ENCODE data around the gene CMTM7. TPM values are rescaled to one million over a fixed set of nuclear protein-coding genes. Genes with fewer than 3 reads are reported as not detected.

The CMTM7 gene
- total and polyA plus RNA-seq, 2 of the 13 experiments (the other 11 are each of a cell fraction or from before 2014, with no cell fraction given): 20.9 to 21.4 TPM

DNA sequence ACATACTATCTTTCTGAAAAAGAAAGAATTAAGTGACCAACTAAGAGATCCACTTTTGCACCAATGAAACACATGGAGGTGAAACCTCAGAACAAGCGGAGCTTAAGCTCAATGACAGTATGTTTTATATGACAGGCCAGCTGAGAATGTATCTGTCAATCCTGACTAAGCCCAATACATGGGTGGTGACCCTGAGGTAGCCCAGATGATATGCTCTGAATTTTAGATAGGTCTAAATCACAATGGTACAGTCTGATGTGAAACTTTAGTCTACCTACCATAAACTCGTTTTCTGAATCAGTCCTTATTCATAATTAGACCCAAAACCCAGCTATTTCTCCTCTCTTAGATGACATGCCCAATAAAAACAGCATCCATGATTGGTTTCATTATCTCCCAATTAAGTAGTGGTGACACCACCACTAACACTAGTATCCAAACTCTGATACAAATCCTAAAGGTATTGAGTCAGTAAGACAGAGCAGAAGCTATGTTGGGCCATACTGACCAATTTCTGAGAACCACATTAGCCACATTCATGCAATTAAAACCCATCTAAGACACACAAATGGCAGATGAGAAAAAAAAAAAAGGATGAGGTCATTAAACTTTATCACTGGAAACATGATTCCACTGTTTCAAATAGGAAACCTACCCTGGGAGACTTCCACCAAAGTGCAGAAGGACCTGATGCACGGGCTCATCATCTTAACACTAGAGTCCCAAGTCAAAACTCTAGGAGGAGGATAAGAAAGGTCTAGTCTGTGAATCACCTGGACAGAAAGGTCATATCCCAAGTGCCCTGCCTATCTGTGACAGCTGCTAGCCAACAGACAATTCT, 90.4 kb downstream of the CMTM7 start:
- Histone ChIP-seq H3K4me1 (ENCODE audit: insufficient read depth, low read length) (peaks cover 12% of the 10 kb centered on the region), H4K20me1 (ENCODE audit: insufficient read depth, low read length) (no peaks in the 10 kb centered on the region), H3K4me2 (ENCODE audit: low read depth, low read length) (no peak overlapping the region), H3K9ac (ENCODE audit: insufficient read depth, low read depth, low read length) (no peak overlapping the region), H3K36me3 (replicated peaks in 1 of 2; ENCODE audit: control insufficient read depth in 1 of 2, insufficient read depth in 2 of 2, low read length in 2 of 2) (peaks cover 1 to 33% of the 10 kb centered on the region in 2 experiments; a peak in 4 of 5 replicates), H2AFZ (ENCODE audit: low read length) (no peak overlapping the region), H3K9me3 (ENCODE audit: low read length) (no peaks in the 10 kb centered on the region), H3K27ac (ENCODE audit: extremely low read length, insufficient read depth, low read length) (no peak overlapping the region), H3K4me3 (replicated peaks in 1 of 3; ENCODE audit: insufficient read depth in 1 of 3, low read depth in 2 of 3, low read length in 3 of 3) (no peak overlapping the region), H3K79me2 (ENCODE audit: insufficient read depth, low read length) (no peaks in the 10 kb centered on the region), H3K27me3 (ENCODE audit: control insufficient read depth in 1 of 2, insufficient read depth in 2 of 2, low read length in 2 of 2) (no peaks in the 10 kb centered on the region)
- TF ChIP-seq ATF7 (IDR thresholded peaks at IDR 0.05): peak; percentile 66
- TF ChIP-seq ATF7 (CRISPR knock-in tag; IDR thresholded peaks at IDR 0.05): no peak
- TF ChIP-seq NCOA5 (CRISPR knock-in tag; IDR thresholded peaks at IDR 0.05): no peak
- in situ Hi-C loops (cut with HindIII; ENCODE audit: extremely low pct_ligation_motif_present, low pct_unique_long_range_greater_than_20kb): no loop called here
- FAIRE-seq: no peak
- no TSS peak for BruUV-seq (replicated peaks)
- DNase-seq (ENCODE audit: low spot score): no peak
- no peak for ATAC-seq
- intact Hi-C loops (cut with micrococcal nuclease; ENCODE audit: unreplicated experiment): no loop called here
- 99% methylated on average over 3 of the region's 3 CpGs for WGBS (ENCODE audit: low lambda C conversion rate)
- ChIA-PET POLR2A (interaction anchor here (0.6 kb wide), 1 partner anchor 19 kb away, joined by 5 read pairs; no protein-coding TSS in a partner anchor), CTCF (ENCODE audit: low intra/inter-chr PET ratio, low total read pairs) (no interaction called here)

DNA sequence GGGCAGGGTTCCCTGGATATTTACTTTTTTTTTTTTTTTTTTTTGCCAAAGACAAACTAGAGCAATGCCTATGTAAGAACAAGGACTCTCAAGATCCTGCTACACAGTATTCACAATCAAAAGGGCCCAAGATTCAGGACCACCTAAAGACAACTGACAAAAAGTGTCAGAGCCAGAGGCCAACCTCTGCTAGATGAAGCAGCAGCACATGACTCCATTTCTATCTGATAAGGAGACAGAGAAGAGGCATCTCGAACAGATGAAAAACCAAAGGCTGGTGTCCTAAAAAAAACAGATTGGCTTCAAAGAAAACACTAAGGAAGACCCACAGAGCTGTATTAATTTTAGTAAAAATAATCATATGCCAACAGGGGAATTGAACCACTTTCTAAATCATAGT, 91.0 kb downstream of the CMTM7 start:
- TF ChIP-seq, protein P1, sequence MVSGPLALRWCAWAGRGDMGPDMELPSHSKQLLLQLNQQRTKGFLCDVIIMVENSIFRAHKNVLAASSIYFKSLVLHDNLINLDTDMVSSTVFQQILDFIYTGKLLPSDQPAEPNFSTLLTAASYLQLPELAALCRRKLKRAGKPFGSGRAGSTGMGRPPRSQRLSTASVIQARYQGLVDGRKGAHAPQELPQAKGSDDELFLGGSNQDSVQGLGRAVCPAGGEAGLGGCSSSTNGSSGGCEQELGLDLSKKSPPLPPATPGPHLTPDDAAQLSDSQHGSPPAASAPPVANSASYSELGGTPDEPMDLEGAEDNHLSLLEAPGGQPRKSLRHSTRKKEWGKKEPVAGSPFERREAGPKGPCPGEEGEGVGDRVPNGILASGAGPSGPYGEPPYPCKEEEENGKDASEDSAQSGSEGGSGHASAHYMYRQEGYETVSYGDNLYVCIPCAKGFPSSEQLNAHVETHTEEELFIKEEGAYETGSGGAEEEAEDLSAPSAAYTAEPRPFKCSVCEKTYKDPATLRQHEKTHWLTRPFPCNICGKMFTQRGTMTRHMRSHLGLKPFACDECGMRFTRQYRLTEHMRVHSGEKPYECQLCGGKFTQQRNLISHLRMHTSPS (CRISPR knock-in tag; IDR thresholded peaks at IDR 0.05; ENCODE audit: low read depth): no peak
- TF ChIP-seq NFIC (IDR thresholded peaks at IDR 0.05; ENCODE audit: low read length): no peak
- no peak for TF ChIP-seq MBNL3 (CRISPR knock-in tag; conservative IDR thresholded peaks at IDR 0.05)
- no peak for TF ChIP-seq SETDB1 (CRISPR knock-in tag; IDR thresholded peaks at IDR 0.05; ENCODE audit: borderline replicate concordance)
- no peak for TF ChIP-seq ZNF720 (CRISPR knock-in tag; IDR thresholded peaks at IDR 0.05)
- no peak for TF ChIP-seq PPARG (CRISPR knock-in tag; conservative IDR thresholded peaks at IDR 0.05)
- no peak for TF ChIP-seq CHD2 (IDR thresholded peaks at IDR 0.05; ENCODE audit: low read depth, low read length)
- no peak for TF ChIP-seq ZNF446 (CRISPR knock-in tag; IDR thresholded peaks at IDR 0.05)
- TF ChIP-seq, protein P2, sequence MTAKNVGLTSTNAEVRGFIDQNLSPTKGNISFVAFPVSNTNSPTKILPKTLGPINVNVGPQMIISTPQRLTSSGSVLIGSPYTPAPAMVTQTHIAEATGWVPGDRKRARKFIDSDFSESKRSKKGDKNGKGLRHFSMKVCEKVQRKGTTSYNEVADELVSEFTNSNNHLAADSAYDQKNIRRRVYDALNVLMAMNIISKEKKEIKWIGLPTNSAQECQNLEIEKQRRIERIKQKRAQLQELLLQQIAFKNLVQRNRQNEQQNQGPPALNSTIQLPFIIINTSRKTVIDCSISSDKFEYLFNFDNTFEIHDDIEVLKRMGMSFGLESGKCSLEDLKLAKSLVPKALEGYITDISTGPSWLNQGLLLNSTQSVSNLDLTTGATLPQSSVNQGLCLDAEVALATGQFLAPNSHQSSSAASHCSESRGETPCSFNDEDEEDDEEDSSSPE (CRISPR knock-in tag; IDR thresholded peaks at IDR 0.05): no peak
- TF ChIP-seq BRD4 (CRISPR knock-in tag; IDR thresholded peaks at IDR 0.05): no peak
- no peak for TF ChIP-seq ZMYM2 (CRISPR knock-in tag; IDR thresholded peaks at IDR 0.05)
- Histone ChIP-seq H3K4me2 (ENCODE audit: low read depth, low read length) (no peak overlapping the region), H3K36me3 (replicated peaks in 1 of 2; ENCODE audit: control insufficient read depth in 1 of 2, insufficient read depth in 2 of 2, low read length in 2 of 2) (peaks cover 1 to 36% of the 10 kb centered on the region in 2 experiments; a peak in 4 of 5 replicates), H4K20me1 (ENCODE audit: insufficient read depth, low read length) (no peaks in the 10 kb centered on the region), H3K27ac (ENCODE audit: extremely low read length, insufficient read depth, low read length) (no peak overlapping the region), H3K27me3 (ENCODE audit: control insufficient read depth in 1 of 2, insufficient read depth in 2 of 2, low read length in 2 of 2) (no peaks in the 10 kb centered on the region), H3K9me3 (ENCODE audit: low read length) (no peaks in the 10 kb centered on the region), H3K4me3 (replicated peaks in 1 of 3; ENCODE audit: insufficient read depth in 1 of 3, low read depth in 2 of 3, low read length in 3 of 3) (no peak overlapping the region), H2AFZ (ENCODE audit: low read length) (no peak overlapping the region), H3K79me2 (ENCODE audit: insufficient read depth, low read length) (no peaks in the 10 kb centered on the region), H3K9ac (ENCODE audit: insufficient read depth, low read depth, low read length) (no peak overlapping the region), H3K4me1 (ENCODE audit: insufficient read depth, low read length) (peaks cover 12% of the 10 kb centered on the region)
- no peak for FAIRE-seq
- in situ Hi-C loops (cut with HindIII; ENCODE audit: extremely low pct_ligation_motif_present, low pct_unique_long_range_greater_than_20kb): no loop called here
- WGBS (ENCODE audit: low lambda C conversion rate): 90% methylated on average over 1 of the region's 1 CpG
- BruUV-seq (replicated peaks): no TSS peak
- no peak for ATAC-seq
- ChIA-PET CTCF (ENCODE audit: low intra/inter-chr PET ratio, low total read pairs) (no interaction called here), POLR2A (no interaction called here)
- DNase-seq (ENCODE audit: low spot score): no peak
- intact Hi-C loops (cut with micrococcal nuclease; ENCODE audit: unreplicated experiment): no loop called here
